Measurements from ENCODE around the gene RNF182.

RNF182 gene

GRCh38 chr6:13986700-13987399 lies 62.1 kb downstream of the RNF182 start:
- TF ChIP-seq TSHZ2 (CRISPR knock-in tag; IDR thresholded peaks at IDR 0.05) (no peak), POU6F1 (CRISPR knock-in tag; IDR thresholded peaks at IDR 0.05; ENCODE audit: borderline replicate concordance, low read depth) (no peak), OSR1 (CRISPR knock-in tag; IDR thresholded peaks at IDR 0.05) (no peak), ZNF70 (CRISPR knock-in tag; IDR thresholded peaks at IDR 0.05) (no peak), TOX (CRISPR knock-in tag; IDR thresholded peaks at IDR 0.05; ENCODE audit: borderline replicate concordance) (no peak), CSRNP3 (CRISPR knock-in tag; IDR thresholded peaks at IDR 0.05) (no peak), ZC3H10 (CRISPR knock-in tag; IDR thresholded peaks at IDR 0.05) (no peak), CREB5 (CRISPR knock-in tag; IDR thresholded peaks at IDR 0.05; ENCODE audit: low read depth) (no peak), ISL1 (CRISPR knock-in tag; IDR thresholded peaks at IDR 0.05) (no peak), ZNF565 (CRISPR knock-in tag; conservative IDR thresholded peaks at IDR 0.05; ENCODE audit: low read depth) (no peak), ZFP30 (CRISPR knock-in tag; IDR thresholded peaks at IDR 0.05) (no peak), ZFP3 (CRISPR knock-in tag; IDR thresholded peaks at IDR 0.05) (no peak), ARNTL (CRISPR knock-in tag; IDR thresholded peaks at IDR 0.05; ENCODE audit: borderline replicate concordance, low read depth) (no peak), TCF4 (CRISPR knock-in tag; IDR thresholded peaks at IDR 0.05; ENCODE audit: borderline replicate concordance) (no peak), SNAI2 (CRISPR knock-in tag; IDR thresholded peaks at IDR 0.05) (no peak), ZNF8 (CRISPR knock-in tag; IDR thresholded peaks at IDR 0.05) (no peak), PATZ1 (CRISPR knock-in tag; IDR thresholded peaks at IDR 0.05; ENCODE audit: borderline replicate concordance) (no peak), CSDC2 (CRISPR knock-in tag; IDR thresholded peaks at IDR 0.05) (no peak), BACH2 (CRISPR knock-in tag; IDR thresholded peaks at IDR 0.05; ENCODE audit: borderline replicate concordance) (no peak)
- no peak for ATAC-seq

GRCh38 chr6:13987400-13987865 lies 62.7 kb downstream of the RNF182 start:
- TF ChIP-seq RARB (CRISPR knock-in tag; IDR thresholded peaks at IDR 0.05) (no peak), ZC3H10 (CRISPR knock-in tag; IDR thresholded peaks at IDR 0.05) (no peak), ISL1 (CRISPR knock-in tag; IDR thresholded peaks at IDR 0.05) (no peak), CREB5 (CRISPR knock-in tag; IDR thresholded peaks at IDR 0.05; ENCODE audit: low read depth) (no peak), OSR1 (CRISPR knock-in tag; IDR thresholded peaks at IDR 0.05) (no peak), CSRNP3 (CRISPR knock-in tag; IDR thresholded peaks at IDR 0.05) (no peak), ARNTL (CRISPR knock-in tag; IDR thresholded peaks at IDR 0.05; ENCODE audit: borderline replicate concordance, low read depth) (no peak), CSDC2 (CRISPR knock-in tag; IDR thresholded peaks at IDR 0.05) (no peak), TSHZ2 (CRISPR knock-in tag; IDR thresholded peaks at IDR 0.05) (no peak), ZFP3 (CRISPR knock-in tag; IDR thresholded peaks at IDR 0.05) (no peak), ZNF565 (CRISPR knock-in tag; conservative IDR thresholded peaks at IDR 0.05; ENCODE audit: low read depth) (no peak), GLIS3 (CRISPR knock-in tag; IDR thresholded peaks at IDR 0.05) (no peak)
- ATAC-seq, result no peak

All from SK-N-SH treated with all-trans-retinoic acid at 6 μM for 48 hours (cell line).